Measurements from ENCODE around the gene PRKG1. TPM values are rescaled to one million over a fixed set of nuclear protein-coding genes. Genes with fewer than 3 reads are reported as not detected.
A peak's percentile ranks its signal among the peaks of the same experiment; 100 is the strongest.

Gene PRKG1
- total and polyA plus RNA-seq, 2 experiments from 2014 or later = 10.7 to 21.8 TPM

- H3K36me3 ChIP-seq (ENCODE audit: low read depth) = 0 out of 2 replicates have a peak, but pooled peaks cover 3% of the 10 kb centered on the region
- no peaks in the 10 kb centered on the region for H3K9me2 ChIP-seq (ENCODE audit: insufficient read depth)
- 2 to 3% methylated on average over 14 of the region's 14 CpGs for WGBS, 2 experiments (ENCODE audit: low coverage in 1 of 2, low lambda C conversion rate in 2 of 2, missing lambda C conversion rate in 2 of 2)
- 0 out of 2 replicates have a peak, but pooled peaks cover 7% of the 10 kb centered on the region for H3F3A ChIP-seq (ENCODE audit: insufficient read depth)
- no peak for TF ChIP-seq EZH2phosphoT487 (IDR thresholded peaks at IDR 0.05; ENCODE audit: insufficient read depth, low read depth)
- TF ChIP-seq EZH2 (IDR thresholded peaks at IDR 0.05; ENCODE audit: insufficient read depth, poor library complexity, severe bottlenecking) = no peak
- H3K27ac ChIP-seq = peak overlapping the region; percentile 97
- H2AFZ ChIP-seq = peak overlapping the region; percentile 94
- H3K79me2 ChIP-seq (ENCODE audit: insufficient read depth) = peaks cover 44% of the 10 kb centered on the region
- H3K27me3 ChIP-seq (replicated peaks; ENCODE audit: insufficient read depth) = no peaks in the 10 kb centered on the region
- H3K4me2 ChIP-seq (ENCODE audit: unreplicated experiment) = peak overlapping the region; percentile 87
- in situ Hi-C loops (cut with MboI) = no loop called here
- no peaks in the 10 kb centered on the region for H4K20me1 ChIP-seq (ENCODE audit: insufficient read depth)
- peak; percentile 72 for DNase-seq
- H3K9ac ChIP-seq = peak overlapping the region; percentile 92
- no peaks in the 10 kb centered on the region for H3K9me3 ChIP-seq (ENCODE audit: low read depth)
- peaks cover 19% of the 10 kb centered on the region for H3K4me1 ChIP-seq (ENCODE audit: insufficient read depth)
- H3K4me3 ChIP-seq = peak overlapping the region; percentile 97
Observed at GRCh38 chr10:51699145-51699474, 624.8 kb downstream of the PRKG1 start.

- Histone ChIP-seq H3K79me2 (ENCODE audit: insufficient read depth) (peaks cover 44% of the 10 kb centered on the region), H3K4me1 (ENCODE audit: insufficient read depth) (peaks cover 19% of the 10 kb centered on the region), H2AFZ (peak within 1 kb of the TSS; percentile 94), H3K27me3 (replicated peaks; ENCODE audit: insufficient read depth) (no peaks in the 10 kb centered on the region), H3K9ac (peak within 1 kb of the TSS; percentile 92), H3K4me3 (peak within 1 kb of the TSS; percentile 97), H3K4me2 (ENCODE audit: unreplicated experiment) (peak within 1 kb of the TSS; percentile 87), H3F3A (ENCODE audit: insufficient read depth) (0 out of 2 replicates have a peak, but pooled peaks cover 7% of the 10 kb centered on the region), H3K27ac (peak within 1 kb of the TSS; percentile 97), H4K20me1 (ENCODE audit: insufficient read depth) (no peaks in the 10 kb centered on the region), H3K9me2 (ENCODE audit: insufficient read depth) (no peaks in the 10 kb centered on the region), H3K36me3 (ENCODE audit: low read depth) (0 out of 2 replicates have a peak, but pooled peaks cover 3% of the 10 kb centered on the region), H3K9me3 (ENCODE audit: low read depth) (no peaks in the 10 kb centered on the region)
- DNase-seq = peak; percentile 97
- in situ Hi-C loops (cut with MboI) = no loop called here
- 1 to 2% methylated on average over 45 of the region's 45 CpGs for WGBS, 2 experiments (ENCODE audit: low coverage in 1 of 2, low lambda C conversion rate in 2 of 2, missing lambda C conversion rate in 2 of 2)
- TF ChIP-seq EZH2phosphoT487 (IDR thresholded peaks at IDR 0.05; ENCODE audit: insufficient read depth, low read depth) = no peak
- no peak for TF ChIP-seq EZH2 (IDR thresholded peaks at IDR 0.05; ENCODE audit: insufficient read depth, poor library complexity, severe bottlenecking)
Observed at GRCh38 chr10:51699475-51700227, 625.4 kb downstream of the PRKG1 start, which contains the start of gene CSTF2T. Gene CSTF2T (minus strand): TSS chr10:51699595. CDS start chr10:51699549, 46 bp downstream.

DNA sequence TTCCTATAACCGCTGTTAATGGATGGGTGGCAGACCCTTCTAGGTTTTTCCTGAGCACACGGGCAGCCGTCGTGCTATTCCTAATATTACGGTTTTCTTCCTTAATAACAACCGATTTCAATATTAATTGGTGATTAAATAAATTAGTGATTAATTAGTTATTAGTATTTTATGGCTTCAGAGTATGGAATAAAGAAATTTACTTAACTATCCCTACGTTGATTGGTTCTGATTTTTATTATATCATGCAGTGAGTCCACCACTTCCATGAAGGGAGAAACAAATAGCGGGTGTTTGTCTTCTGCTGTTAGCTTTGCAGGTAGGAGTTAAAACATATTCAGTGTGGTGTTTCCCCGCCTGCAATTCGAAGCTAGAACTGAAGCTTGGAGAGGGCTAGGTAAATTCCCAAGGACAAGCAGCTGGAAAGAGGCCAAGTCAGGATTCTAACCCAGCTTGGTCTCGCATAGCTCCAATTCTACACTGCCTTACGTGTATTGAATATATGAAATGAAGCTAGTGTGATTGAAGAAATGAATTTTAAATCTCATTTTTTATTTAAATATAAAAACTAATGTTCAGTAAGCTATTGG lies 626.0 kb downstream of the PRKG1 start:
- WGBS, 2 experiments (ENCODE audit: low coverage in 1 of 2, low lambda C conversion rate in 2 of 2, missing lambda C conversion rate in 2 of 2) = 31 to 32% methylated on average over 12 of the region's 12 CpGs
- Histone ChIP-seq H3K4me2 (ENCODE audit: unreplicated experiment) (peak overlapping the region; percentile 87), H3K9ac (peak overlapping the region; percentile 92), H4K20me1 (ENCODE audit: insufficient read depth) (no peaks in the 10 kb centered on the region), H3K4me3 (peak overlapping the region; percentile 97), H3K4me1 (ENCODE audit: insufficient read depth) (peaks cover 19% of the 10 kb centered on the region), H2AFZ (peak overlapping the region; percentile 94), H3K36me3 (ENCODE audit: low read depth) (0 out of 2 replicates have a peak, but pooled peaks cover 3% of the 10 kb centered on the region), H3K79me2 (ENCODE audit: insufficient read depth) (peaks cover 41% of the 10 kb centered on the region), H3K27ac (peak overlapping the region; percentile 97), H3K9me3 (ENCODE audit: low read depth) (no peaks in the 10 kb centered on the region), H3K27me3 (replicated peaks; ENCODE audit: insufficient read depth) (no peaks in the 10 kb centered on the region), H3F3A (ENCODE audit: insufficient read depth) (0 out of 2 replicates have a peak, but pooled peaks cover 7% of the 10 kb centered on the region), H3K9me2 (ENCODE audit: insufficient read depth) (no peaks in the 10 kb centered on the region)
- TF ChIP-seq EZH2 (IDR thresholded peaks at IDR 0.05; ENCODE audit: insufficient read depth, poor library complexity, severe bottlenecking) (no peak), EZH2phosphoT487 (IDR thresholded peaks at IDR 0.05; ENCODE audit: insufficient read depth, low read depth) (no peak)
- in situ Hi-C loops (cut with MboI) = no loop called here
- DNase-seq = peak; percentile 5

- no peaks in the 10 kb centered on the region for H3F3A ChIP-seq (ENCODE audit: insufficient read depth)
- in situ Hi-C loops (cut with MboI) = no loop called here
- no peak overlapping the region for H3K27ac ChIP-seq
Observed at GRCh38 chr10:51705774-51706173, 631.5 kb downstream of the PRKG1 start.

More at GRCh38 chr10:51705774-51706173, 631.5 kb downstream of the PRKG1 start:
- TF ChIP-seq EZH2 (IDR thresholded peaks at IDR 0.05; ENCODE audit: insufficient read depth, poor library complexity, severe bottlenecking) (no peak), EZH2phosphoT487 (IDR thresholded peaks at IDR 0.05; ENCODE audit: insufficient read depth, low read depth) (no peak)
- Histone ChIP-seq H2AFZ (no peak overlapping the region), H3K4me1 (ENCODE audit: insufficient read depth) (peaks cover 8% of the 10 kb centered on the region; the same call in 1 of the 2 replicates), H3K4me3 (no peak overlapping the region), H3K9me3 (ENCODE audit: low read depth) (no peaks in the 10 kb centered on the region), H3K36me3 (ENCODE audit: low read depth) (no peaks in the 10 kb centered on the region), H3K4me2 (ENCODE audit: unreplicated experiment) (no peak overlapping the region), H3K79me2 (ENCODE audit: insufficient read depth) (no peaks in the 10 kb centered on the region), H3K27me3 (replicated peaks; ENCODE audit: insufficient read depth) (no peaks in the 10 kb centered on the region), H3K9me2 (ENCODE audit: insufficient read depth) (no peaks in the 10 kb centered on the region), H4K20me1 (ENCODE audit: insufficient read depth) (no peaks in the 10 kb centered on the region), H3K9ac (no peak overlapping the region)
- peak; percentile 16 for DNase-seq
- 70 to 72% methylated on average over 3 of the region's 3 CpGs for WGBS, 2 experiments (ENCODE audit: low coverage in 1 of 2, low lambda C conversion rate in 2 of 2, missing lambda C conversion rate in 2 of 2)

All from GM23248 (cell line).